Gastrocnemius medialis (tissue), 4 donors: ENCODE measurements around the gene GRIK4.

Experiments
- POLR2A ChIP-seq, 2 donors: fragments of 450-650 bp; IDR thresholded peaks; one replicate each; pipeline ENCODE4 v1.6.1; 2017; ENCODE audit warnings: antibody characterized with exemption in 2 of 2, mild to moderate bottlenecking in 2 of 2, moderate library complexity in 2 of 2
- TF ChIP-seq, protein P1 (sequence below), 5 experiments: fragments of 450-650 bp in 3 of 5; fragments of 200-600 bp in 2 of 5; sonication (generic) in 2 of 5; IDR thresholded peaks in 4 of 5; conservative IDR thresholded peaks in 1 of 5; 1 replicate in 4 of 5; 2 replicates in 1 of 5; pipeline ENCODE4 v1.5.1; 2016 to 2019; ENCODE audit warnings: antibody characterized with exemption in 5 of 5, mild to moderate bottlenecking in 3 of 5, moderate library complexity in 3 of 5

DNA sequence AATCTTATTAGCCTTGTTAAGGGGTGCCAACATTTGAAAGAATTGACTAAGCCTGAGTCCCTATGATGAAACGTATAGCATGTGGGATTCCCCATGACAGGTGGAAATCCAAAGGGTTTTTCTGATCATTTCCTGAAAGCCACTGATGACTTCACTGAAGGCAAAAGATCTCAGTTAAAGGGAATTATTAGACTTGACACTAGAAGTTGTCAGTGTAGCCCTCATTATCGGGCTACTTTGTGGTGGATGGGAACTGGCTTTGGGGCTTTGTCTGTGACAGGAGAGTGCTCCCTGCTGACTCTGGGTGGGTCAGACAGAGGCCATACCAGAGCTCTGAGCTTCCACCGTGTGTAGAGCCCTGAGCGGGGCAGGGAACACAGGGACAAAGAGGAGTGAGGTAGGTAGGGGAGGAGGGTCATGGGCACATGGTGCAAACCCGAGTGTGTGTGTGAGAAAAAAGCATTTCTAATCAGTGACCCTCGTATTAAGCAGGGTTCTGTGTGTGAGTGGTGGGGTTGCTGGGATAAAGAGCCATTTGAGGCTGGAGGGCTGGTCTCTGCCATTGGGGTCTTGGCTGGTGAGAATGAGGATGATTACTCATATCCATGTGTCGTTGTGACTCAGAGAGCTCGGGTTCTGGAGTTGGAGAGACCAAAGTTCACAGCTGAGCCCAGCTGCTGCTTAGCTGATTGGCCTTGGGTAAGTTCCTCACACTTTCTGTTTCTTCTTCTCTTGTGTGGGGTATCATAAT lies 101.1 kb downstream of the GRIK4 start:
- TF ChIP-seq POLR2A (IDR thresholded peaks at IDR 0.05) = no peak
- TF ChIP-seq, protein P1, sequence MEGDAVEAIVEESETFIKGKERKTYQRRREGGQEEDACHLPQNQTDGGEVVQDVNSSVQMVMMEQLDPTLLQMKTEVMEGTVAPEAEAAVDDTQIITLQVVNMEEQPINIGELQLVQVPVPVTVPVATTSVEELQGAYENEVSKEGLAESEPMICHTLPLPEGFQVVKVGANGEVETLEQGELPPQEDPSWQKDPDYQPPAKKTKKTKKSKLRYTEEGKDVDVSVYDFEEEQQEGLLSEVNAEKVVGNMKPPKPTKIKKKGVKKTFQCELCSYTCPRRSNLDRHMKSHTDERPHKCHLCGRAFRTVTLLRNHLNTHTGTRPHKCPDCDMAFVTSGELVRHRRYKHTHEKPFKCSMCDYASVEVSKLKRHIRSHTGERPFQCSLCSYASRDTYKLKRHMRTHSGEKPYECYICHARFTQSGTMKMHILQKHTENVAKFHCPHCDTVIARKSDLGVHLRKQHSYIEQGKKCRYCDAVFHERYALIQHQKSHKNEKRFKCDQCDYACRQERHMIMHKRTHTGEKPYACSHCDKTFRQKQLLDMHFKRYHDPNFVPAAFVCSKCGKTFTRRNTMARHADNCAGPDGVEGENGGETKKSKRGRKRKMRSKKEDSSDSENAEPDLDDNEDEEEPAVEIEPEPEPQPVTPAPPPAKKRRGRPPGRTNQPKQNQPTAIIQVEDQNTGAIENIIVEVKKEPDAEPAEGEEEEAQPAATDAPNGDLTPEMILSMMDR (IDR thresholded peaks at IDR 0.05 in 4 of 5, conservative IDR thresholded peaks at IDR 0.05 in 1 of 5) = no peak
